ENCODE results near the gene USP9Y.

DNA sequence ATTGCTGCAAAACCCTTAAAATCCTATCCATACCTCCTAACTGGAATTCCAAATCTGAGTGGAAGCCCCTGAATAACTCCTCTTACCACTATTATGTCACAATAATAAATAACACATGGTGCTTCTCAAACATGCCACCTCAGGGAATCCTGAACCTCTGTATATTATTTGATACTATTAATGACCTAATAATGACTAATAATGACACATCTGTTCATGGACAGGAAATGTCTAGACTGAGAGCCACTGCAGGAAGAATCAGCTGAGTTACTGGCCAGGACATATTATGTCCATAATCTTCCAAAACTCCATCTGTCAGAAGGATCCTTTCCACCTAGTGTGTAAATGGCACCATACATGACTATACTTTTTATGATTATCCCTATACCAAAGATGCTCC lies 195.9 kb downstream of the USP9Y start:
- TF ChIP-seq CTCF (optimal IDR thresholded peaks at IDR 0.05 in 1 of 3, IDR thresholded peaks at IDR 0.05 in 1 of 3, conservative IDR thresholded peaks at IDR 0.05 in 1 of 3; ENCODE audit: extremely low read depth in 1 of 3, insufficient read depth in 2 of 3, low read length in 3 of 3) (no peak), EZH2 (IDR thresholded peaks at IDR 0.05; ENCODE audit: low read length) (no peak)
